NB4 (cell line): Measurements from ENCODE around the gene SLC16A13.

Experiments used
- MYC ChIP-seq: IDR thresholded peaks from 2 replicates; pipeline ENCODE4 v1.6.1; 2011; ENCODE audit warnings: low read depth, low read length
- POLR2A ChIP-seq: IDR thresholded peaks from 2 replicates; pipeline ENCODE4 v1.6.1; 2011; ENCODE audit warnings: mild to moderate bottlenecking; ENCODE audit not compliant: insufficient read length; ENCODE audit errors: extremely low read depth
- TF ChIP-seq, protein P1 (sequence below): IDR thresholded peaks from one replicate; pipeline ENCODE4 v1.5.1; 2012; ENCODE audit warnings: low read depth, low read length

GRCh38 chr17:7026471-7027115, 9.2 kb upstream of the SLC16A13 start:
- TF ChIP-seq POLR2A, result no peak
- TF ChIP-seq, protein P1, sequence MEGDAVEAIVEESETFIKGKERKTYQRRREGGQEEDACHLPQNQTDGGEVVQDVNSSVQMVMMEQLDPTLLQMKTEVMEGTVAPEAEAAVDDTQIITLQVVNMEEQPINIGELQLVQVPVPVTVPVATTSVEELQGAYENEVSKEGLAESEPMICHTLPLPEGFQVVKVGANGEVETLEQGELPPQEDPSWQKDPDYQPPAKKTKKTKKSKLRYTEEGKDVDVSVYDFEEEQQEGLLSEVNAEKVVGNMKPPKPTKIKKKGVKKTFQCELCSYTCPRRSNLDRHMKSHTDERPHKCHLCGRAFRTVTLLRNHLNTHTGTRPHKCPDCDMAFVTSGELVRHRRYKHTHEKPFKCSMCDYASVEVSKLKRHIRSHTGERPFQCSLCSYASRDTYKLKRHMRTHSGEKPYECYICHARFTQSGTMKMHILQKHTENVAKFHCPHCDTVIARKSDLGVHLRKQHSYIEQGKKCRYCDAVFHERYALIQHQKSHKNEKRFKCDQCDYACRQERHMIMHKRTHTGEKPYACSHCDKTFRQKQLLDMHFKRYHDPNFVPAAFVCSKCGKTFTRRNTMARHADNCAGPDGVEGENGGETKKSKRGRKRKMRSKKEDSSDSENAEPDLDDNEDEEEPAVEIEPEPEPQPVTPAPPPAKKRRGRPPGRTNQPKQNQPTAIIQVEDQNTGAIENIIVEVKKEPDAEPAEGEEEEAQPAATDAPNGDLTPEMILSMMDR, result no peak
- no peak for TF ChIP-seq MYC
